ENCODE results near the gene VSTM4. TPM values are rescaled to one million over a fixed set of nuclear protein-coding genes. Genes with fewer than 3 reads are reported as not detected.

VSTM4 gene
- total RNA-seq, 1 experiment from 2014 or later, result 0.72 TPM

GRCh38 chr10:49010295-49010694 is 105.0 kb downstream of the VSTM4 start:
- H3K27me3 Mint-ChIP-seq (ENCODE audit: low read depth), result no peaks in the 10 kb centered on the region
- no peak for TF ChIP-seq ZNF138 (CRISPR knock-in tag; conservative IDR thresholded peaks at IDR 0.05)
- peaks cover 10% of the 10 kb centered on the region for H3K4me1 Mint-ChIP-seq
- H3K4me3 Mint-ChIP-seq, result no peak overlapping the region
- H3K36me3 Mint-ChIP-seq, result no peaks in the 10 kb centered on the region
- POLR2A ChIA-PET, result no interaction called here
- no peak overlapping the region for H3K27ac Mint-ChIP-seq
- DNase-seq (ENCODE audit: low spot score), result no peak
- ATAC-seq, result no peak
- CTCF ChIA-PET, result no interaction called here
- peaks cover under 1% of the 10 kb centered on the region; the same call in 1 of the 2 replicates for H3K9me3 Mint-ChIP-seq

- TF ChIP-seq ZNF232 (CRISPR knock-in tag; IDR thresholded peaks at IDR 0.05), result no peak
- TF ChIP-seq ZNF671 (CRISPR knock-in tag; IDR thresholded peaks at IDR 0.05), result no peak
- TF ChIP-seq, protein P1, sequence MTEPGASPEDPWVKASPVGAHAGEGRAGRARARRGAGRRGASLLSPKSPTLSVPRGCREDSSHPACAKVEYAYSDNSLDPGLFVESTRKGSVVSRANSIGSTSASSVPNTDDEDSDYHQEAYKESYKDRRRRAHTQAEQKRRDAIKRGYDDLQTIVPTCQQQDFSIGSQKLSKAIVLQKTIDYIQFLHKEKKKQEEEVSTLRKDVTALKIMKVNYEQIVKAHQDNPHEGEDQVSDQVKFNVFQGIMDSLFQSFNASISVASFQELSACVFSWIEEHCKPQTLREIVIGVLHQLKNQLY (CRISPR knock-in tag; IDR thresholded peaks at IDR 0.05), result no peak
- TF ChIP-seq NFATC4 (CRISPR knock-in tag; IDR thresholded peaks at IDR 0.05), result no peak
- TF ChIP-seq ZNF416 (CRISPR knock-in tag; IDR thresholded peaks at IDR 0.05), result no peak
- TF ChIP-seq, protein P2, sequence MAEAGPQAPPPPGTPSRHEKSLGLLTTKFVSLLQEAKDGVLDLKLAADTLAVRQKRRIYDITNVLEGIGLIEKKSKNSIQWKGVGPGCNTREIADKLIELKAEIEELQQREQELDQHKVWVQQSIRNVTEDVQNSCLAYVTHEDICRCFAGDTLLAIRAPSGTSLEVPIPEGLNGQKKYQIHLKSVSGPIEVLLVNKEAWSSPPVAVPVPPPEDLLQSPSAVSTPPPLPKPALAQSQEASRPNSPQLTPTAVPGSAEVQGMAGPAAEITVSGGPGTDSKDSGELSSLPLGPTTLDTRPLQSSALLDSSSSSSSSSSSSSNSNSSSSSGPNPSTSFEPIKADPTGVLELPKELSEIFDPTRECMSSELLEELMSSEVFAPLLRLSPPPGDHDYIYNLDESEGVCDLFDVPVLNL (CRISPR knock-in tag; IDR thresholded peaks at IDR 0.05; ENCODE audit: borderline replicate concordance, low read depth), result no peak
- TF ChIP-seq USF1 (CRISPR knock-in tag; IDR thresholded peaks at IDR 0.05), result no peak
- TF ChIP-seq NR2C2 (CRISPR knock-in tag; IDR thresholded peaks at IDR 0.05), result no peak
- no peak for TF ChIP-seq KAT7 (CRISPR knock-in tag; IDR thresholded peaks at IDR 0.05; ENCODE audit: borderline replicate concordance)
- no peak for TF ChIP-seq TCF7 (CRISPR knock-in tag; IDR thresholded peaks at IDR 0.05; ENCODE audit: low read depth)
- TF ChIP-seq ZNF396 (CRISPR knock-in tag; IDR thresholded peaks at IDR 0.05; ENCODE audit: borderline replicate concordance), result no peak
- TF ChIP-seq NFYB (CRISPR knock-in tag; conservative IDR thresholded peaks at IDR 0.05; ENCODE audit: low read depth), result no peak
- no peak for TF ChIP-seq ELF4 (CRISPR knock-in tag; IDR thresholded peaks at IDR 0.05; ENCODE audit: low read depth)
- H3K9me3 Mint-ChIP-seq, result peaks cover 8% of the 10 kb centered on the region
- H3K36me3 Mint-ChIP-seq, result no peaks in the 10 kb centered on the region; the same call in 1 of the 2 replicates
- ChIA-PET CTCF (interaction anchor here (1.6 kb wide), 1 partner anchor 155 kb away, joined by 7 read pairs; no protein-coding TSS in a partner anchor), POLR2A (no interaction called here)
- ATAC-seq, result no peak
- H3K27ac Mint-ChIP-seq, result no peak overlapping the region
- H3K27me3 Mint-ChIP-seq (ENCODE audit: low read depth), result no peaks in the 10 kb centered on the region
- H3K4me1 Mint-ChIP-seq, result peaks cover 10% of the 10 kb centered on the region
- no peak overlapping the region for H3K4me3 Mint-ChIP-seq
- DNase-seq (ENCODE audit: low spot score), result no peak
Measured at GRCh38 chr10:49009199-49009979, 105.9 kb downstream of the VSTM4 start.

GRCh38 chr10:49008505-49009198 is 106.7 kb downstream of the VSTM4 start:
- POLR2A ChIA-PET, result no interaction called here
- DNase-seq (ENCODE audit: low spot score) (no peak), ATAC-seq (no peak)
- H3K36me3 Mint-ChIP-seq, result no peaks in the 10 kb centered on the region; the same call in 1 of the 2 replicates
- no peak overlapping the region for H3K27ac Mint-ChIP-seq
- H3K4me3 Mint-ChIP-seq, result no peak overlapping the region
- H3K4me1 Mint-ChIP-seq, result peaks cover 10% of the 10 kb centered on the region
- H3K9me3 Mint-ChIP-seq, result peaks cover 8% of the 10 kb centered on the region
- CTCF ChIA-PET, result interaction anchor here (1.6 kb wide), 1 partner anchor 156 kb away, joined by 7 read pairs; no protein-coding TSS in a partner anchor
- TF ChIP-seq E2F1 (CRISPR knock-in tag; IDR thresholded peaks at IDR 0.05) (no peak), JUN (CRISPR knock-in tag; IDR thresholded peaks at IDR 0.05) (no peak)
- no peaks in the 10 kb centered on the region for H3K27me3 Mint-ChIP-seq (ENCODE audit: low read depth)

Measured in WTC11 (cell line).